Stimulated activated CD4-positive, alpha-beta T cell treated with anti-CD3 and anti-CD28 coated beads, Interleukin-2, amount 100 ng/mL, for 4 hours (primary cell): ENCODE results near the gene BBOX1.
"Not testable (repeated sequence)": the region's sequence is repeated elsewhere in the genome, so short reads cannot be mapped to it uniquely, and the experiment has no call there.

Experiments
- DNase-seq: peaks from one replicate; pipeline ENCODE4 v3.0.0-alpha.2; 2020; ENCODE audit warnings: low read depth

Gene BBOX1

GRCh38 chr11:27129686-27130085 is 89.1 kb downstream of the BBOX1 start:
- no peak for DNase-seq

GRCh38 chr11:27130806-27131205 is 90.2 kb downstream of the BBOX1 start:
- DNase-seq: no peak

- DNase-seq: not testable (repeated sequence)
These were observed 95.3 kb downstream of the BBOX1 start for GRCh38 chr11:27135924-27136329.

GRCh38 chr11:27138716-27139115 is 98.1 kb downstream of the BBOX1 start:
- no peak for DNase-seq

GRCh38 chr11:27139742-27140367 is 99.2 kb downstream of the BBOX1 start:
- DNase-seq: no peak

- DNase-seq: no peak
These were observed 101.0 kb downstream of the BBOX1 start for GRCh38 chr11:27141576-27141975.

- no peak for DNase-seq
These were observed 107.3 kb downstream of the BBOX1 start for GRCh38 chr11:27147916-27148315.

GRCh38 chr11:27148506-27148905 is 107.9 kb downstream of the BBOX1 start:
- DNase-seq: no peak

- DNase-seq: no peak
These were observed 109.5 kb downstream of the BBOX1 start for GRCh38 chr11:27150098-27150497.

- DNase-seq: no peak
These were observed 112.5 kb downstream of the BBOX1 start for GRCh38 chr11:27153136-27153535.

GRCh38 chr11:27158456-27159334 is 118.1 kb downstream of the BBOX1 start:
- DNase-seq: no peak

- no peak for DNase-seq
These were observed 118.7 kb downstream of the BBOX1 start for GRCh38 chr11:27159335-27159679.

GRCh38 chr11:27161071-27161470 is 120.5 kb downstream of the BBOX1 start:
- no peak for DNase-seq

GRCh38 chr11:27162237-27162636 is 121.6 kb downstream of the BBOX1 start:
- no peak for DNase-seq

GRCh38 chr11:27166130-27166529 is 125.5 kb downstream of the BBOX1 start:
- no peak for DNase-seq

GRCh38 chr11:27171376-27171958 is 130.9 kb downstream of the BBOX1 start:
- DNase-seq: no peak

GRCh38 chr11:27173545-27173944 is 132.9 kb downstream of the BBOX1 start:
- no peak for DNase-seq

- DNase-seq: no peak
These were observed 133.4 kb downstream of the BBOX1 start for GRCh38 chr11:27174021-27174420.

GRCh38 chr11:27174672-27175210 is 134.1 kb downstream of the BBOX1 start:
- DNase-seq: no peak

- DNase-seq: not testable (repeated sequence)
These were observed 134.9 kb downstream of the BBOX1 start for GRCh38 chr11:27175562-27175961.
